ENCODE data around the gene KDM4C. TPM values are rescaled to one million over a fixed set of nuclear protein-coding genes. Genes with fewer than 3 reads are reported as not detected.

KDM4C gene
- polyA plus RNA-seq, 1 experiment = 12.1 TPM

GRCh38 chr9:6927838-6928237, 170.1 kb downstream of the KDM4C start:
- POLR2A ChIA-PET = no interaction called here
- CTCF ChIA-PET = interaction anchor here (1.4 kb wide), 1 partner anchor 18 kb away, joined by 3 read pairs; no protein-coding TSS in a partner anchor
- Histone ChIP-seq H3K4me3 (ENCODE audit: low read depth, low read length) (no peak overlapping the region), H3K27me3 (ENCODE audit: control insufficient read depth, insufficient read depth, low read length) (no peaks in the 10 kb centered on the region), H3K27ac (ENCODE audit: low read depth, low read length) (no peak overlapping the region), H3K9me3 (ENCODE audit: control insufficient read depth, insufficient read depth, low read length) (no peaks in the 10 kb centered on the region)
- TF ChIP-seq CTCF (IDR thresholded peaks at IDR 0.05; ENCODE audit: low read depth, low read length) = no peak
- DNase-seq (ENCODE audit: low read depth, low spot score) = no peak

GRCh38 chr9:6928863-6929262, 171.1 kb downstream of the KDM4C start:
- Histone ChIP-seq H3K27me3 (ENCODE audit: control insufficient read depth, insufficient read depth, low read length) (no peaks in the 10 kb centered on the region), H3K27ac (ENCODE audit: low read depth, low read length) (no peak overlapping the region), H3K4me3 (ENCODE audit: low read depth, low read length) (no peak overlapping the region), H3K9me3 (ENCODE audit: control insufficient read depth, insufficient read depth, low read length) (no peaks in the 10 kb centered on the region)
- ChIA-PET CTCF (interaction anchor here (1.4 kb wide), 1 partner anchor 19 kb away, joined by 3 read pairs; no protein-coding TSS in a partner anchor), POLR2A (interaction anchor here (0.6 kb wide), 1 partner anchor 117 kb away, joined by 3 read pairs; no protein-coding TSS in a partner anchor)
- DNase-seq (ENCODE audit: low read depth, low spot score) = no peak
- TF ChIP-seq CTCF (IDR thresholded peaks at IDR 0.05; ENCODE audit: low read depth, low read length) = no peak

GRCh38 chr9:6929441-6930215, 171.9 kb downstream of the KDM4C start:
- H3K27ac ChIP-seq (ENCODE audit: low read depth, low read length) = no peak overlapping the region
- TF ChIP-seq CTCF (IDR thresholded peaks at IDR 0.05; ENCODE audit: low read depth, low read length) = no peak
- ChIA-PET POLR2A (interaction anchor here (0.6 kb wide), 1 partner anchor 118 kb away, joined by 3 read pairs; no protein-coding TSS in a partner anchor), CTCF (no interaction called here)
- no peaks in the 10 kb centered on the region for H3K27me3 ChIP-seq (ENCODE audit: control insufficient read depth, insufficient read depth, low read length)
- DNase-seq (ENCODE audit: low read depth, low spot score) = no peak
- H3K4me3 ChIP-seq (ENCODE audit: low read depth, low read length) = no peak overlapping the region
- no peaks in the 10 kb centered on the region for H3K9me3 ChIP-seq (ENCODE audit: control insufficient read depth, insufficient read depth, low read length)

GRCh38 chr9:6930827-6931226, 173.1 kb downstream of the KDM4C start:
- POLR2A ChIA-PET = no interaction called here
- Histone ChIP-seq H3K9me3 (ENCODE audit: control insufficient read depth, insufficient read depth, low read length) (no peaks in the 10 kb centered on the region), H3K27ac (ENCODE audit: low read depth, low read length) (no peak overlapping the region), H3K27me3 (ENCODE audit: control insufficient read depth, insufficient read depth, low read length) (no peaks in the 10 kb centered on the region), H3K4me3 (ENCODE audit: low read depth, low read length) (no peak overlapping the region)
- CTCF ChIA-PET = no interaction called here
- DNase-seq (ENCODE audit: low read depth, low spot score) = no peak
- TF ChIP-seq CTCF (IDR thresholded peaks at IDR 0.05; ENCODE audit: low read depth, low read length) = no peak

- TF ChIP-seq CTCF (IDR thresholded peaks at IDR 0.05; ENCODE audit: low read depth, low read length) = no peak
- H3K27ac ChIP-seq (ENCODE audit: low read depth, low read length) = no peak overlapping the region
- no peaks in the 10 kb centered on the region for H3K9me3 ChIP-seq (ENCODE audit: control insufficient read depth, insufficient read depth, low read length)
- no peak for DNase-seq (ENCODE audit: low read depth, low spot score)
- H3K27me3 ChIP-seq (ENCODE audit: control insufficient read depth, insufficient read depth, low read length) = no peaks in the 10 kb centered on the region
- ChIA-PET POLR2A (interaction anchor here (1.3 kb wide), 1 partner anchor 660 kb away, joined by 3 read pairs; no protein-coding TSS in a partner anchor), CTCF (interaction anchor here (0.8 to 1.2 kb wide), 2 partner anchors 21 to 22 kb away, joined by 3 to 4 read pairs; no protein-coding TSS in a partner anchor)
- H3K4me3 ChIP-seq (ENCODE audit: low read depth, low read length) = no peak overlapping the region
Measured at GRCh38 chr9:6931913-6932312, 174.1 kb downstream of the KDM4C start.
